ENCODE results near the gene BCL2L2. TPM values are rescaled to one million over a fixed set of nuclear protein-coding genes. Genes with fewer than 3 reads are reported as not detected.
"Not testable (repeated sequence)": the region's sequence is repeated elsewhere in the genome, so short reads cannot be mapped to it uniquely, and the experiment has no call there.

Gene BCL2L2
- total RNA-seq, 5 donors from 2014 or later (not counting 1 experiment from before 2014, with no cell fraction given) = 1.9 to 4.6 (median 2.2) TPM

GRCh38 chr14:23325746-23326145 lies 19.1 kb downstream of the BCL2L2 start:
- CTCF ChIA-PET = interaction anchor here (0.5 to 0.7 kb wide), 3 partner anchors 47 to 605 kb away, joined by 3 read pairs; no protein-coding TSS in a partner anchor
- H3K36me3 Mint-ChIP-seq = peaks cover 23% of the 10 kb centered on the region
- H3K4me3 ChIP-seq (ENCODE audit: control insufficient read depth in 1 of 2, extremely low read depth in 1 of 2, low read length in 1 of 2); H3K27ac ChIP-seq (ENCODE audit: low read length); POLR2A ChIA-PET; H3K9me3 Mint-ChIP-seq; ATAC-seq (replicated peaks in 1 of 4); H3K4me3 Mint-ChIP-seq; DNase-seq; H3K27me3 ChIP-seq (replicated peaks in 1 of 2; ENCODE audit: control insufficient read depth in 2 of 2, extremely low read depth in 1 of 2, insufficient read depth in 2 of 2, low read length in 1 of 2); H3K27me3 Mint-ChIP-seq; H3K9me3 ChIP-seq; H3K27ac Mint-ChIP-seq: not testable (repeated sequence)
- peaks cover 16 to 22% (median 21%) of the 10 kb centered on the region in 3 donors for H3K4me1 Mint-ChIP-seq
- no CpG with 5 or more reads among the region's 5 CpGs for WGBS (ENCODE audit: insufficient coverage)
- H3K4me1 ChIP-seq (ENCODE audit: control insufficient read depth in 1 of 2, extremely low read depth in 1 of 2, insufficient read depth in 2 of 2, low read length in 2 of 2) = peaks cover 6 to 17% of the 10 kb centered on the region in 2 experiments
- H3K36me3 ChIP-seq (ENCODE audit: control insufficient read depth in 2 of 2, extremely low read depth in 1 of 2, insufficient read depth in 1 of 2, low read length in 1 of 2) = peaks cover 6 to 32% of the 10 kb centered on the region in 2 donors

- Histone ChIP-seq H3K4me1 (ENCODE audit: control insufficient read depth in 1 of 2, extremely low read depth in 1 of 2, insufficient read depth in 2 of 2, low read length in 2 of 2) (peaks cover 6 to 15% of the 10 kb centered on the region in 2 experiments), H3K36me3 (ENCODE audit: control insufficient read depth in 2 of 2, extremely low read depth in 1 of 2, insufficient read depth in 1 of 2, low read length in 1 of 2) (peaks cover 6 to 32% of the 10 kb centered on the region in 2 donors), H3K27me3 (replicated peaks in 1 of 2; ENCODE audit: control insufficient read depth in 2 of 2, extremely low read depth in 1 of 2, insufficient read depth in 2 of 2, low read length in 1 of 2) (peaks cover 0 to 2% of the 10 kb centered on the region in 2 experiments), H3K4me3 (ENCODE audit: control insufficient read depth in 1 of 2, extremely low read depth in 1 of 2, low read length in 1 of 2) (no peak overlapping the region), H3K9me3 (no peaks in the 10 kb centered on the region), H3K27ac (ENCODE audit: low read length) (no peak overlapping the region)
- Mint-ChIP-seq H3K9me3 (no peaks in the 10 kb centered on the region), H3K4me3 (no peak overlapping the region), H3K27me3 (no peaks in the 10 kb centered on the region), H3K27ac (no peak overlapping the region), H3K36me3 (peaks cover 23% of the 10 kb centered on the region), H3K4me1 (peaks cover 16 to 19% (median 19%) of the 10 kb centered on the region in 3 donors)
- DNase-seq (no peak), ATAC-seq (replicated peaks in 1 of 4) (no peak)
- ChIA-PET CTCF (interaction anchor here (0.7 to 1.1 kb wide), 5 partner anchors 13 to 604 kb away, joined by 3 to 5 read pairs (median 3); no protein-coding TSS in a partner anchor), POLR2A (interaction anchor here in 1 of 2 donors (0.7 to 1.1 kb wide), 2 partner anchors 18 to 256 kb away, joined by 3 read pairs; no protein-coding TSS in a partner anchor)
- WGBS (ENCODE audit: insufficient coverage) = 91% methylated on average over 8 of the region's 13 CpGs
Observed at GRCh38 chr14:23326491-23327332, 20.1 kb downstream of the BCL2L2 start.

- H3K27ac Mint-ChIP-seq = no peak overlapping the region
- peak in 31 of 35 experiments; percentile 16 to 84 (median 47) for DNase-seq
- WGBS (ENCODE audit: insufficient coverage) = 69% methylated on average over 3 of the region's 4 CpGs
- Histone ChIP-seq H3K27ac (ENCODE audit: low read length) (no peak overlapping the region), H3K4me1 (ENCODE audit: control insufficient read depth in 1 of 2, extremely low read depth in 1 of 2, insufficient read depth in 2 of 2, low read length in 2 of 2) (peaks cover 0 to 2% of the 10 kb centered on the region in 2 experiments), H3K36me3 (ENCODE audit: control insufficient read depth in 2 of 2, extremely low read depth in 1 of 2, insufficient read depth in 1 of 2, low read length in 1 of 2) (peaks cover 6 to 25% of the 10 kb centered on the region in 2 donors), H3K4me3 (ENCODE audit: control insufficient read depth in 1 of 2, extremely low read depth in 1 of 2, low read length in 1 of 2) (no peak overlapping the region), H3K9me3 (no peaks in the 10 kb centered on the region), H3K27me3 (replicated peaks in 1 of 2; ENCODE audit: control insufficient read depth in 2 of 2, extremely low read depth in 1 of 2, insufficient read depth in 2 of 2, low read length in 1 of 2) (peaks cover 0 to 6% of the 10 kb centered on the region in 2 experiments)
- H3K27me3 Mint-ChIP-seq = no peaks in the 10 kb centered on the region
- H3K9me3 Mint-ChIP-seq = no peaks in the 10 kb centered on the region
- peaks cover 2 to 6% (median 6%) of the 10 kb centered on the region in 3 donors for H3K4me1 Mint-ChIP-seq
- no peak overlapping the region for H3K4me3 Mint-ChIP-seq
- CTCF ChIA-PET = interaction anchor here (0.6 to 1.2 kb wide), 3 partner anchors 10 to 691 kb away, joined by 3 to 4 read pairs (median 3); no protein-coding TSS in a partner anchor
- POLR2A ChIA-PET = no interaction called here
- peaks cover 15% of the 10 kb centered on the region for H3K36me3 Mint-ChIP-seq
- ATAC-seq (replicated peaks in 1 of 4) = peak; percentile 61 to 81 (median 74)
Observed at GRCh38 chr14:23327947-23328744, 21.5 kb downstream of the BCL2L2 start.

- Mint-ChIP-seq H3K4me3 (no peak overlapping the region), H3K36me3 (peaks cover 4% of the 10 kb centered on the region), H3K27me3 (peaks cover 16 to 24% of the 10 kb centered on the region in 2 donors), H3K4me1 (no peaks in the 10 kb centered on the region), H3K9me3 (no peaks in the 10 kb centered on the region), H3K27ac (no peak overlapping the region)
- no peak for DNase-seq
- POLR2A ChIA-PET = no interaction called here
- Histone ChIP-seq H3K27me3 (replicated peaks in 1 of 2; ENCODE audit: control insufficient read depth in 2 of 2, extremely low read depth in 1 of 2, insufficient read depth in 2 of 2, low read length in 1 of 2) (peaks cover 0 to 8% of the 10 kb centered on the region in 2 experiments), H3K4me1 (ENCODE audit: control insufficient read depth in 1 of 2, extremely low read depth in 1 of 2, insufficient read depth in 2 of 2, low read length in 2 of 2) (no peaks in the 10 kb centered on the region), H3K9me3 (no peaks in the 10 kb centered on the region), H3K36me3 (ENCODE audit: control insufficient read depth in 2 of 2, extremely low read depth in 1 of 2, insufficient read depth in 1 of 2, low read length in 1 of 2) (no peaks in the 10 kb centered on the region), H3K27ac (ENCODE audit: low read length) (no peak overlapping the region), H3K4me3 (ENCODE audit: control insufficient read depth in 1 of 2, extremely low read depth in 1 of 2, low read length in 1 of 2) (no peak overlapping the region)
- no CpG with 5 or more reads among the region's 5 CpGs for WGBS (ENCODE audit: insufficient coverage)
- no peak for ATAC-seq (replicated peaks in 1 of 4)
- CTCF ChIA-PET = no interaction called here
Observed at GRCh38 chr14:23335623-23336022, 29.0 kb downstream of the BCL2L2 start.

GRCh38 chr14:23339506-23340268 lies 33.1 kb downstream of the BCL2L2 start:
- CTCF ChIA-PET = interaction anchor here in 1 of 2 donors (1.9 kb wide), 1 partner anchor 13 kb away, joined by 4 read pairs; no protein-coding TSS in a partner anchor

More at GRCh38 chr14:23339506-23340268, 33.1 kb downstream of the BCL2L2 start:
- H3K36me3 Mint-ChIP-seq = peaks cover 4% of the 10 kb centered on the region
- peaks cover 14 to 32% of the 10 kb centered on the region in 2 donors for H3K27me3 Mint-ChIP-seq
- no peak for ATAC-seq (replicated peaks in 1 of 4)
- H3K27me3 ChIP-seq (replicated peaks in 1 of 2; ENCODE audit: control insufficient read depth in 2 of 2, extremely low read depth in 1 of 2, insufficient read depth in 2 of 2, low read length in 1 of 2) = no peaks in the 10 kb centered on the region
- no peak overlapping the region for H3K27ac ChIP-seq (ENCODE audit: low read length)
- H3K4me1 ChIP-seq (ENCODE audit: control insufficient read depth in 1 of 2, extremely low read depth in 1 of 2, insufficient read depth in 2 of 2, low read length in 2 of 2) = no peaks in the 10 kb centered on the region
- H3K4me1 Mint-ChIP-seq = no peaks in the 10 kb centered on the region
- H3K4me3 ChIP-seq (ENCODE audit: control insufficient read depth in 1 of 2, extremely low read depth in 1 of 2, low read length in 1 of 2) = no peak overlapping the region
- no peak overlapping the region for H3K4me3 Mint-ChIP-seq
- no peaks in the 10 kb centered on the region for H3K9me3 Mint-ChIP-seq
- H3K36me3 ChIP-seq (ENCODE audit: control insufficient read depth in 2 of 2, extremely low read depth in 1 of 2, insufficient read depth in 1 of 2, low read length in 1 of 2) = no peaks in the 10 kb centered on the region
- WGBS (ENCODE audit: insufficient coverage) = no CpG with 5 or more reads among the region's 1 CpG
- POLR2A ChIA-PET = no interaction called here
- H3K9me3 ChIP-seq = no peaks in the 10 kb centered on the region
- no peak overlapping the region for H3K27ac Mint-ChIP-seq
- no peak for DNase-seq

Data from T-cell (primary cell).